Suprapubic skin (tissue), 4 donors: ENCODE results near the gene CXCL8. TPM values are rescaled to one million over a fixed set of nuclear protein-coding genes. Genes with fewer than 3 reads are reported as not detected.

Source experiments
- DNase-seq, 2 donors: peaks; one replicate each; pipeline ENCODE4 v3.0.0-alpha.2; 2019; ENCODE audit warnings: low spot score in 2 of 2
- H3K27ac ChIP-seq: fragments of 200-600 bp; sonication (generic); one replicate; pipeline ENCODE4 v1.5.1; 2019
- H3K27me3 ChIP-seq: fragments of 200-600 bp; sonication (generic); one replicate; pipeline ENCODE4 v1.5.1; 2019
- H3K36me3 ChIP-seq: fragments of 200-600 bp; sonication (generic); one replicate; pipeline ENCODE4 v1.5.1; 2019
- H3K4me1 ChIP-seq: fragments of 200-600 bp; sonication (generic); one replicate; pipeline ENCODE4 v1.5.1; 2019
- H3K4me3 ChIP-seq: fragments of 200-600 bp; sonication (generic); one replicate; pipeline ENCODE4 v1.5.1; 2019; ENCODE audit warnings: mild to moderate bottlenecking
- H3K9me3 ChIP-seq: fragments of 200-600 bp; sonication (generic); one replicate; pipeline ENCODE4 v1.5.1; 2019
- CTCF ChIP-seq, 2 donors: fragments of 200-600 bp in 1 of 2; fragments of 450-650 bp in 1 of 2; sonication (generic) in 1 of 2; IDR thresholded peaks; one replicate each; pipeline ENCODE4 v1.5.1; 2016 to 2019; ENCODE audit warnings: antibody characterized with exemption in 2 of 2, mild to moderate bottlenecking in 1 of 2, moderate library complexity in 1 of 2
- EP300 ChIP-seq: sonication (generic); formaldehyde crosslinking; IDR thresholded peaks from one replicate; pipeline ENCODE4 v1.6.1; 2017; ENCODE audit warnings: antibody characterized with exemption
- POLR2A ChIP-seq, 2 donors: fragments of 450-650 bp; IDR thresholded peaks; one replicate each; pipeline ENCODE4 v1.6.1; 2017; ENCODE audit warnings: antibody characterized with exemption in 2 of 2, mild to moderate bottlenecking in 2 of 2, moderate library complexity in 2 of 2
- POLR2AphosphoS5 ChIP-seq, 3 donors: sonication (generic); formaldehyde crosslinking; IDR thresholded peaks; one replicate each; pipeline ENCODE4 v1.6.1; 2017; ENCODE audit warnings: antibody characterized with exemption in 3 of 3
- WGBS: methylation state at CpG from one replicate; pipeline ENCODE4 v1.1.5; 2018; 5-methylcytosine and 5-hydroxymethylcytosine counted together
- total RNA-seq, 4 donors: library from RNA; depleted of rRNA; stranded (reverse); fragments of >200 nt; gene quantifications; one replicate each; pipeline ENCODE4 v1.1.0, GENCODE V29; 2016

CXCL8 gene
- total RNA-seq, 4 donors from 2014 or later = 1.5 TPM; not detected in 3

DNA sequence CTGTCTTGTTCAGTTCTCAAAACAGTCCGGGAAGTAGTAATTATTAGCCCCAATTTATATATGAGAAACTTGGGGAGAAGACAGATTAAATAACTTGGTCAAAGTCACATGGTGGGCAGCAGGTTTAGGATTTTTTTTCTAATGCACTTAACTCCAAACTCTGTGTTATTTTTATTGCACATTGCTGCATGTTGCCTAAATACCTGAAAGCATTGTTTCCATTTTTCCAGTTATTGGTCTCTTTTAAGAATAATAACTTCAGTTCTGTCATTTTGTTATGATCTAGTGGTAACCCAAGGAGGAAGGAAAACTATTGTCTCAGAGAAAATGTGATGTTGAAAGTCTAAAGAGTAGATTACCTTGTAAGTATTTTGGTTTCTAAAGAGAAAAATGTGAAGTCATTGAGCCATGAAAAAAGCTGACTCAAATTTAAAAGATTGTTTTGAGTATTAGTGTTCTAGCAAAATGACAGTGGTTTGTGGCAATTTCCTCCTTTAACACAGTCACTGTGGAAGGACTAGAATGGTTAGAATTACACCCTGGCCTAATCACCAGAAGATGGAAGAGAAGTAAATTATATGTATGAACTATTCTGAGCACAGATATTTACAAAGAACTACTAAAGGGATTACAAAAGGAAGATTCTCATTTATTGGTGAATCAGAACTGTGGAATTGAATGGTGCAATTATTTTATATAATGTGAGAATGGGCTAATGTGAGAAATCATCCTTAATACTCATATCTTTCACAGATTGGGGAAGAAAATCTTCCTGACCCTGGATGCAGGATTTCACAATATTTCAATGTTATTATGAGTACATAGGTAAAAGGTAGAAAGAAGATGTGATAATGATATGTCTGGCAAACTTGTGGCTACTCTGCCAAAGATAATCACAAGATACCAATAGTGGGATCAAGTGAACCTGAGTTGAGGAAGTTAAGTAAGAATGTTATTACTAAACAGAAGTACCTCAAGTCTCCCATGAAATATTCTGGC lies 21.7 kb upstream of the CXCL8 start:
- Histone ChIP-seq H3K36me3 (no peaks in the 10 kb centered on the region), H3K27ac (no peak overlapping the region), H3K9me3 (no peaks in the 10 kb centered on the region), H3K4me1 (peaks cover 5% of the 10 kb centered on the region), H3K27me3 (no peaks in the 10 kb centered on the region), H3K4me3 (no peak overlapping the region)
- DNase-seq = no peak
- no peak for TF ChIP-seq CTCF (IDR thresholded peaks at IDR 0.05)
- TF ChIP-seq EP300 = no peak
- TF ChIP-seq POLR2A (IDR thresholded peaks at IDR 0.05) = no peak
- TF ChIP-seq POLR2AphosphoS5 (IDR thresholded peaks at IDR 0.05) = no peak
- WGBS = 94% methylated on average over 1 of the region's 1 CpG

- no peaks in the 10 kb centered on the region for H3K27me3 ChIP-seq
- no peaks in the 10 kb centered on the region for H3K36me3 ChIP-seq
- H3K27ac ChIP-seq = no peak overlapping the region
- H3K9me3 ChIP-seq = no peaks in the 10 kb centered on the region
- H3K4me3 ChIP-seq = no peak overlapping the region
- TF ChIP-seq POLR2A (IDR thresholded peaks at IDR 0.05) (no peak), POLR2AphosphoS5 (IDR thresholded peaks at IDR 0.05) (peak in 2 of 3 donors; percentile 64 to 71)
- 23% methylated on average over 1 of the region's 1 CpG for WGBS
- H3K4me1 ChIP-seq = peaks cover 5% of the 10 kb centered on the region
- DNase-seq = no peak
Measured at GRCh38 chr4:73721435-73721834, 18.9 kb upstream of the CXCL8 start.

GRCh38 chr4:73721909-73722308 lies 18.5 kb upstream of the CXCL8 start:
- no peak for DNase-seq
- TF ChIP-seq POLR2AphosphoS5 (IDR thresholded peaks at IDR 0.05) (no peak), EP300 (no peak), CTCF (IDR thresholded peaks at IDR 0.05) (no peak), POLR2A (IDR thresholded peaks at IDR 0.05) (no peak)
- peaks cover 5% of the 10 kb centered on the region for H3K4me1 ChIP-seq
- H3K9me3 ChIP-seq = no peaks in the 10 kb centered on the region
- no peaks in the 10 kb centered on the region for H3K36me3 ChIP-seq
- no peak overlapping the region for H3K4me3 ChIP-seq
- 52% methylated on average over 1 of the region's 1 CpG for WGBS
- no peak overlapping the region for H3K27ac ChIP-seq
- no peaks in the 10 kb centered on the region for H3K27me3 ChIP-seq

DNA sequence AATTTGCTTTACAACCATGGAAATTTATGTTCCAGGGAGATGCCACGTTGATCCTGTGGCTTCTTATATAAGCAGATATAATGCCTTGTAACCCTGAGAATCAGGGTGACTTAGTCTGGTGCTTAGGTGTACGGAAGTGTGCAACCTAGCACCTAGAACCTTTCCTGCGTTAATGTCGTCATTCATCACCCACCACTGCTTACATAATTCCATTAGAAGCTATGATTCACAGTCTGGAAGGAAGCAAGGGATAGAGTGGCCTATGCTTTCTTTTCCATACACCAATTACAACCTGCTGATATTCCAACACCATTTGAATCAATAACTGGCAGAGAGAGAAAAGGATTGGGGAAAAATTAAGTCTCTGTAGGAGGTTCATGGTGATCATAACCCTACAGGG lies 17.3 kb upstream of the CXCL8 start:
- Histone ChIP-seq H3K4me1 (peaks cover 5% of the 10 kb centered on the region), H3K9me3 (no peaks in the 10 kb centered on the region), H3K4me3 (no peak overlapping the region), H3K27ac (no peak overlapping the region), H3K36me3 (no peaks in the 10 kb centered on the region), H3K27me3 (no peaks in the 10 kb centered on the region)
- TF ChIP-seq POLR2AphosphoS5 (IDR thresholded peaks at IDR 0.05) = no peak
- TF ChIP-seq POLR2A (IDR thresholded peaks at IDR 0.05) = no peak
- TF ChIP-seq CTCF (IDR thresholded peaks at IDR 0.05) = no peak
- no peak for TF ChIP-seq EP300
- WGBS = 90% methylated on average over 4 of the region's 4 CpGs
- DNase-seq = no peak

GRCh38 chr4:73723928-73724327 lies 16.4 kb upstream of the CXCL8 start:
- H3K36me3 ChIP-seq = no peaks in the 10 kb centered on the region
- H3K4me3 ChIP-seq = no peak overlapping the region
- no peak for DNase-seq
- 84% methylated on average over 6 of the region's 6 CpGs for WGBS
- H3K27ac ChIP-seq = no peak overlapping the region
- TF ChIP-seq EP300 = no peak
- no peak for TF ChIP-seq POLR2AphosphoS5 (IDR thresholded peaks at IDR 0.05)
- no peak for TF ChIP-seq POLR2A (IDR thresholded peaks at IDR 0.05)
- no peak for TF ChIP-seq CTCF (IDR thresholded peaks at IDR 0.05)
- no peaks in the 10 kb centered on the region for H3K9me3 ChIP-seq
- H3K27me3 ChIP-seq = no peaks in the 10 kb centered on the region
- H3K4me1 ChIP-seq = peaks cover 5% of the 10 kb centered on the region
